ENCODE results near the gene DRC7. TPM values are rescaled to one million over a fixed set of nuclear protein-coding genes. Genes with fewer than 3 reads are reported as not detected.

The DRC7 gene
- total RNA-seq, 1 donor from 2014 or later: not detected

- no peak for DNase-seq (ENCODE audit: low read depth)
- peaks cover 38% of the 10 kb centered on the region for H3K36me3 ChIP-seq (ENCODE audit: control insufficient read depth, insufficient read depth, low read length)
- no peaks in the 10 kb centered on the region for H3K27me3 ChIP-seq (ENCODE audit: control insufficient read depth, insufficient read depth, low read length)
- H3K4me3 ChIP-seq (ENCODE audit: low read depth, low read length): no peak overlapping the region
- TF ChIP-seq CTCF (IDR thresholded peaks at IDR 0.05; ENCODE audit: insufficient read depth, low read length, severe bottlenecking): no peak
- FAIRE-seq: no peak
These were observed 31.2 kb upstream of the DRC7 start for GRCh38 chr16:57663436-57663835.

- no peak for TF ChIP-seq CTCF (IDR thresholded peaks at IDR 0.05; ENCODE audit: insufficient read depth, low read length, severe bottlenecking)
- Histone ChIP-seq H3K36me3 (ENCODE audit: control insufficient read depth, insufficient read depth, low read length) (peaks cover 32% of the 10 kb centered on the region), H3K27me3 (ENCODE audit: control insufficient read depth, insufficient read depth, low read length) (no peaks in the 10 kb centered on the region), H3K4me3 (ENCODE audit: low read depth, low read length) (no peak overlapping the region)
- FAIRE-seq (no peak), DNase-seq (ENCODE audit: low read depth) (no peak)
These were observed 30.5 kb upstream of the DRC7 start for GRCh38 chr16:57663917-57664661.

- TF ChIP-seq CTCF (IDR thresholded peaks at IDR 0.05; ENCODE audit: insufficient read depth, low read length, severe bottlenecking): no peak
- Histone ChIP-seq H3K27me3 (ENCODE audit: control insufficient read depth, insufficient read depth, low read length) (no peaks in the 10 kb centered on the region), H3K4me3 (ENCODE audit: low read depth, low read length) (no peak overlapping the region), H3K36me3 (ENCODE audit: control insufficient read depth, insufficient read depth, low read length) (peaks cover 27% of the 10 kb centered on the region)
- DNase-seq (ENCODE audit: low read depth) (no peak), FAIRE-seq (no peak)
These were observed 30.0 kb upstream of the DRC7 start for GRCh38 chr16:57664662-57665025.

GRCh38 chr16:57665541-57665940, 29.1 kb upstream of the DRC7 start:
- peaks cover 21% of the 10 kb centered on the region for H3K36me3 ChIP-seq (ENCODE audit: control insufficient read depth, insufficient read depth, low read length)

GRCh38 chr16:57666353-57667047, 28.1 kb upstream of the DRC7 start:
- Histone ChIP-seq H3K27me3 (ENCODE audit: control insufficient read depth, insufficient read depth, low read length) (no peaks in the 10 kb centered on the region), H3K4me3 (ENCODE audit: low read depth, low read length) (no peak overlapping the region), H3K36me3 (ENCODE audit: control insufficient read depth, insufficient read depth, low read length) (peaks cover 16% of the 10 kb centered on the region)
- TF ChIP-seq CTCF (IDR thresholded peaks at IDR 0.05; ENCODE audit: insufficient read depth, low read length, severe bottlenecking): no peak
- DNase-seq (ENCODE audit: low read depth) (no peak), FAIRE-seq (no peak)

More at GRCh38 chr16:57665541-57665940, 29.1 kb upstream of the DRC7 start:
- Histone ChIP-seq H3K27me3 (ENCODE audit: control insufficient read depth, insufficient read depth, low read length) (no peaks in the 10 kb centered on the region), H3K4me3 (ENCODE audit: low read depth, low read length) (no peak overlapping the region)
- TF ChIP-seq CTCF (IDR thresholded peaks at IDR 0.05; ENCODE audit: insufficient read depth, low read length, severe bottlenecking): no peak
- DNase-seq (ENCODE audit: low read depth): no peak
- FAIRE-seq: no peak

Data from bronchial epithelial cell (primary cell).